DOHH2 (cell line): ENCODE data around the gene SLC23A3.

Experiments used
- CTCF ChIP-seq: fragments of 200-600 bp; sonication (generic); IDR thresholded peaks from one replicate; pipeline ENCODE4 v1.5.1; 2014; ENCODE audit warnings: antibody characterized with exemption, mild to moderate bottlenecking, low read depth, low read length; ENCODE audit not compliant: poor library complexity, severe bottlenecking
- EZH2phosphoT487 ChIP-seq: fragments of 200-600 bp; sonication (generic); IDR thresholded peaks from 2 replicates; pipeline ENCODE4 v1.6.1; 2017; ENCODE audit warnings: borderline replicate concordance, mild to moderate bottlenecking, antibody characterized with exemption, low read length, moderate library complexity, mixed read lengths

DNA sequence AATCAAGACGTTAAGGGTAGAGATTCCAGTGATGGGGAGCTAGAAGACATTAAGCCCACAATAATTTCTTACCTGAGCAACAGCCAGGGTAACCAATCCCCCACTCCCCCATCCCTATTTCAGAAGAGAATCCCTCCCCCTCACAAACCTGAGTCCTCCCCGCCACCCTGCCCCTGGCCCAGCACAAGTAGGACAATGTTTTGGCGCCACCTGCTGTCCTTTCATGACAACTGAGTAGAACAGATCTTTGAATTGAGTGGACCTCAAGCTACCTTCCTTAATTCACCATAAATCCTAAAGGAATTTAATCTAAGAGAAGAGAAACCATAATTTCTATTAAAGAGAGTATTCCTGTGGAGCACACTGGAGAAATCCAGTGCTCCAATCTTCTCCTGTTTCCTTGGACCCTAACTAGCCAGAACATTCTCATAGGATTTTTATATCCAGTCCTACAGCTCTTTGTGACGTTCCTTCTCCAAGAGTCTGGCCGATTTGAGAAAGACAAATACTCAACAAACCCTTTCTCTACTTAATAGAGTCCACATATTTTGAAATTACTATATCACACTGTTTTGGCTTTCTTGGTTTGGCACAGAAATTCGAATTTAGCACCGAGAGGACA lies 50.3 kb downstream of the SLC23A3 start:
- TF ChIP-seq CTCF = peak; percentile 79
- TF ChIP-seq EZH2phosphoT487 = no peak
